ENCODE results near the gene EFS.
"Not testable (repeated sequence)": the region's sequence is repeated elsewhere in the genome, so short reads cannot be mapped to it uniquely, and the experiment has no call there.

The EFS gene

GRCh38 chr14:23365036-23365731 lies at the start of gene EFS:
Gene EFS, minus strand, starts transcription at chr14:23365172. Its CDS starts 147 bp downstream, at chr14:23365025.
- no peak for DNase-seq (ENCODE audit: low spot score)

GRCh38 chr14:23414254-23414653 lies 49.3 kb upstream of the EFS start:
- no peak for DNase-seq (ENCODE audit: low spot score)

DNA sequence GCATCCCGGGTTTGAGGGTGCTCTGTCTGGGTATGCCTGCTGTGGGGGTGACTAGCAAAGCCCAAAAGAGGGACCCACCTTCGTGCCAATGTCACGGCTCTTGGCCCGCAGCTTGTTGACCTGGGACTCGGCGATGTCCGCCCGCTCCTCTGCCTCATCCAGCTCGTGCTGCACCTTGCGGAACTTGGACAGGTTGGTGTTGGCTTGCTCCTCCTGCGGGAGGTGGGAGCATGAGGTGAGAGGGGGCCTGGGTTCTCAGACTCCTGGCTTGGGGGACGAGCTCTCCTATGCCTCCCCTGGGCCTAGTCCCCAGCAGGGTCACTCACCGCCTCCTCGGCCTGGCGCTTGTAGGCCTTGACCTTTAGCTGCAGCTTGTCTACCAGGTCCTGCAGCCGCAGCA lies 48.7 kb upstream of the EFS start:
- no peak for DNase-seq (ENCODE audit: low spot score)

DNA sequence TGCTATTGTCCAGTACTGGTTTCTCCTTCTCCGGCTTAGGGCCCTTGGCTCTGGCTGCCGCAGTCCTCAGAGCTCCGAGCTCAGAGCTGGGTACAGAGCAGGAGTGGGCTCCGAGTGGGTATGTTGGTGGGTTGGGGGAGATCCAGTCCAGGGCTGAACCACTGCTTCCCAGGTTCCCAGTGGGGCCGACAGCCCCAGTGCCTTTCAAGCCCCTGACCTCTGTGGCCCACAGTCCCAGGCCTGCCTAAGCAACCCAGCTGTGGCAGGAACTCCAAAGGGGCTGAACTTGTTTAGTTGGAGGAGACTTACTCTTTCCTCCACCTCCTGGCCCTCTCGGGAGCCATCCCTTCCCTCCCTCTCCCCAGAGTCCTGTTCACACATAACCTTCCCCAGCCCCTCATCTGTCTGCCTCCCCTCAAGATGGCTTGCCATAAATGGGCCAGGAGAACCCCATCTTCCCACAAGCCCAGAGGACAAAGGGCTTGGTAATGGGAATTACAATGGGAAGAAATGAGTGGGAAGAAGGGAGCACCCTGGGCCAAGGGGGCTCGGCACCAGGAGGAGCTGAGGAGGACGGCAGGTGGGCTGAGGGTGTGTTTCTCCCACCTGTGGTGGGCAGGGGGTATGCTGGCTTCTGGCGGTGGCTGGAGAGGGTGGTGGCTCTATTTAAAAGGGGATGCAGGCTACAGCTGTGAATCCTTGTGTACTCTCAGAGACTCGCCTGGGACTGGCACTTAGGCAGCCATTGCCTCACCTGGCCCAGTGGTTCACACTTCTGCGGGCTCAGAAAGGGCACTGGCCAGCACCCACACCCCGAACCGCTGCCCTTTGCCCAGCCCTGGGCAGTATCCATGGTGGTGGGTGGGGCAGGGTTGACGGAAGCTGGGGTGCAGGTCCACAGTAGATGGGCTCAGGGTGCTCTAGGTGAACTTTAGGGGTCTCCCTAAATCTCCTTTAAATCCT lies 46.9 kb upstream of the EFS start:
- DNase-seq (ENCODE audit: low spot score) = no peak

DNA sequence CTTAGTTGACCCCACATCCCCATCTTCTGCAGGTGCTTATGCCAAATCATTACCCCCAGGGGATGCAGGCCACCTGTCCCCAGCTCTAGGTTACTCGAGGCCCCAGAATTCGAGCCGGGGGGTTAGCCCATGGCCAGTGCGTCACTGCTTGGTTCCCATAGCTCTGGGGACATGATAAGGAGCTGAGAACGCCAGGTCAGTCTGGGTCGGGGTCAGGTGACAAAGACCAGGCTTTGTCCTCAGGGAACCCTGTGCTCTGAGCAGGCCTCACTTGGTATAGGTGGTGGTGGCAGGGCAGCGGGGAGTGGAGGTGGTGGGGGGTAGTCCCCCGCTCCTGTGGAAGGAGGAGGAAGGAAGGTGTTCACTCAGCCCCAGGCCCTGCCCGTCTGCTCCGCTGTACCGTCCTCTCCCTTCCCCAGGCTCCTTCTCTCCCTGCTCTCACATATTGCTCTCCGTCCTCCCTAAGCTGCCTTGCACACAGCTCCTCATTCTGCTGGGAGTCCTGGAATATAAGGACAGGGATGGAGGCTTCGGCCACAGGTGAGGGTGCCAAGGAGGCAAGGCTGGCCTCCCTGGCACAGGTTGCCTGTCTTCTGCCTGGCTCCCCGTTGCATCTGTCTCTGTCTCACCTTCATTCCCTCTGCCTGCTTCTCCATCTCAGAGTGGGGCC lies 45.1 kb upstream of the EFS start:
- DNase-seq (ENCODE audit: low spot score) = no peak

GRCh38 chr14:23409475-23409874 lies 44.5 kb upstream of the EFS start:
- DNase-seq (ENCODE audit: low spot score) = no peak

DNA sequence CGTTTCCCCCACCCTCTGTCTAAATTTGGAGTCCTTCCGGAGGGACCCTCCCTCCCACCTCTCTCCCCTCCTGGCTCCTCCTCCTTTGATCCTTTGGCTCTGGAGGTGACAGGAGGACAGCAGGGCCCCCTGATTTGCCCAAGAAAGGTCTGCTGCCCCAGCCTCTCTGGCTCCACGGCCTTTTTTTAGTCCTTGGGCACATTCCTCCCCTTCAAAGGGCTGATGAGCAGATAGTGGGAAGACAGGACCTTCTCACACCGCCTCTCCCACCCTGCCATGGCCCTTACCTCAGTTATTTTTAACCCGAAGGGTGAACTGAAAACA lies 43.3 kb upstream of the EFS start:
- no peak for DNase-seq (ENCODE audit: low spot score)

- no peak for DNase-seq (ENCODE audit: low spot score)
Observed at GRCh38 chr14:23407516-23408306, 42.7 kb upstream of the EFS start, which contains the start of gene MYH6. Gene MYH6, minus strand, starts transcription at chr14:23408273. Its CDS starts 1,050 bp downstream, at chr14:23407223.

- DNase-seq (ENCODE audit: low spot score) = no peak
Observed at GRCh38 chr14:23406725-23407355, 41.9 kb upstream of the EFS start.

- no peak for DNase-seq (ENCODE audit: low spot score)
Observed at GRCh38 chr14:23406244-23406643, 41.3 kb upstream of the EFS start.

DNA sequence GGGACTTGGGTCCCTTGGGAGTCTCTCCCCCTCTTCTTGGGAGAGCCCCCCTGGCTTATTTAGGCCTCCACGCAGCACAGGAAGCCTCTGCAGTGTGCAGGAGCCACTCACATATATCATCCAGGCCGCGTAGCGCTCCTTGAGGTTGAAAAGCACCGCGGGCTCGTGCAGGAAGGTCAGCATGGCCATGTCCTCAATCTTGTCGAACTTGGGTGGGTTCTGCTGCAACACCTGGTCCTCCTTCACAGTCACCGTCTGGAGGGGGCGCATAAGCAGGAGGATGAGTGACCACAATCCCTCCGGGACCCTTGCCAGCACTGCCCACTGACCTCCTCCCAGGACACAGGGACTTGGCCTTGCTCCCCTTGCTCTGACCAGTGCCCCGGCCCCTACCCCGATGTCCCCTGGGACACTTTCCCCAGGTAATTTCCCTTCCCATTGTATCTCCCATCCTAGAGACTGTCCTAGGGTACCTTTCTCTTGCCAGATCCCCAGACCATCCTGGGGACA lies 40.6 kb upstream of the EFS start:
- DNase-seq (ENCODE audit: low spot score) = no peak

- no peak for DNase-seq (ENCODE audit: low spot score)
Observed at GRCh38 chr14:23405096-23405495, 40.1 kb upstream of the EFS start.

DNA sequence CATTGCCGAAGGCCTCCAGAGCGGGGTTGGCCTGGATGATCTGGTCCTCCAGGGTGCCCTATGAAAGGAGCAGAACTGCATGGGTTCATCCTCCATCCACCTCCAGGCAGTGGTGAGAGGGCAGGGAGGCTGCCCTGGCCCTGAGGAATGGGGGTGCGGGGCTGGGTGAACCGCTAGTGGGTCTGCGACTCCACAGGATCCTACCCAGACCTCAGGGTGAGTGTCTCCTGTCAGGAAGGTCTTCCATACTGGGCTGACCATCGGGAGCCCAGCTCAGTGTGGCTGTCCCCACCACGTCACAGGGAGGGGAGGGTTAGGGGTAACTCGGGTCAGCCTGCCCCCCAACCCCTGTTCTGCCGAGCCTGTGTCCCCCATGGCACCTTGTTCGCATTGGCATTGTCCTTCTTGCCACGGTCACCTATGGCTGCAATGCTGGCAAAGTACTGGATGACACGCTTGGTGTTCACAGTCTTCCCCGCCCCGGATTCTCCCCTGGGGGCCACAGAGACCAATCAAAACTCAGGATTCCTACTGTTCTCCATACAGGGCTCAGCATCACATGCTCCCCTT lies 39.4 kb upstream of the EFS start:
- no peak for DNase-seq (ENCODE audit: low spot score)

GRCh38 chr14:23403908-23404307 lies 38.9 kb upstream of the EFS start:
- no peak for DNase-seq (ENCODE audit: low spot score)

DNA sequence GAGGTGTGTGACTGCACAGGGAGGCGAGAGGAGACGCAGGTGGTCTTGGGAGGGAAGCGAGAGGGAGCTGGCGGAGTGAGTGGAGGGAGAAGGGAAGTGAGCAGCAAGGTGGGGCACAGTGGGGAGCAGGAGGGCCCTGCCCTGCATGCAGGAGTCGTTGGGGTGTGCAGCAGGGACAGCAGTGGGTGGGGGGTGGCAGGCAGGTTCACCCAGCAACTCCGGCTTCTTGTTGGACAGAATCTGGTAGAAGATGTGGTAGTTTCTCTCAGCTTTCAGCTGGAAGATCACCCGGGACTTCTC lies 38.1 kb upstream of the EFS start:
- no peak for DNase-seq (ENCODE audit: low spot score)

- DNase-seq (ENCODE audit: low spot score) = no peak
Observed at GRCh38 chr14:23402296-23403138, 37.5 kb upstream of the EFS start.

GRCh38 chr14:23401291-23401690 lies 36.3 kb upstream of the EFS start:
- no peak for DNase-seq (ENCODE audit: low spot score)

GRCh38 chr14:23400496-23401149 lies 35.7 kb upstream of the EFS start:
- not testable (repeated sequence) for DNase-seq (ENCODE audit: low spot score)

GRCh38 chr14:23399591-23399990 lies 34.6 kb upstream of the EFS start:
- DNase-seq (ENCODE audit: low spot score) = no peak

- DNase-seq (ENCODE audit: low spot score) = no peak
Observed at GRCh38 chr14:23399136-23399535, 34.2 kb upstream of the EFS start.

Measured in CD4-positive, alpha-beta T cell treated with Interleukin-2 at 100 ng/mL for 4 hours (primary cell).